Lower leg skin (tissue), 3 donors: ENCODE data around the gene TRAPPC6A.

Source experiments
- CTCF ChIP-seq, 3 donors: fragments of 450-650 bp; IDR thresholded peaks; one replicate each; pipeline ENCODE4 v1.5.1; 2016; ENCODE audit warnings: antibody characterized with exemption in 3 of 3, mild to moderate bottlenecking in 3 of 3, moderate library complexity in 2 of 3
- POLR2A ChIP-seq, 2 donors: fragments of 450-650 bp; IDR thresholded peaks; one replicate each; pipeline ENCODE4 v1.6.1; 2016 to 2017; ENCODE audit warnings: antibody characterized with exemption in 2 of 2, mild to moderate bottlenecking in 1 of 2, moderate library complexity in 1 of 2

- TF ChIP-seq CTCF (IDR thresholded peaks at IDR 0.05) (no peak), POLR2A (IDR thresholded peaks at IDR 0.05) (no peak)
Measured at GRCh38 chr19:45172611-45173208, 5.3 kb downstream of the TRAPPC6A start.
